ENCODE results near the gene NSL1. TPM values are rescaled to one million over a fixed set of nuclear protein-coding genes. Genes with fewer than 3 reads are reported as not detected.

Gene NSL1
- total RNA-seq, 1 experiment from 2014 or later: 36.4 TPM

DNA sequence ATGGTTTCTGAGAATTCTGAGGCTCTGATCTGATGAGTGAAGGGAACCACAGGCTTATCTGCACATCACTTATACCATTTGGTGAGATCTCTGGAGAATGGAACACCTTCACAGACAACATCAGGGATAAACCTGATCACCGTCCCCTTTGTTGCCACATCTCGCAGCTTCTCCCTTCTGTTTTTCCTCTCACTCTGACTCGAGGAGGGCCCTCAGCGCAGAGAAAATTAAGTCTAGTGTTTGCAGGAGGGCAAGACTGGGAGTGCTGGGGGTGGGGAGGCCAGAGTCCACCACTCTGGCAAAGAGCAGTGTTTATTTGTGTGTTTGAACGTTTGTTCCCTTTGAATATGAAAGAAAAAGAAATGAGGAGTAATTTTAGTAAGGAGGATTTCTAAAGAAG lies 63.0 kb downstream of the NSL1 start:
- RAD21 ChIA-PET (ENCODE audit: low non-redundant PET in 1 of 2, low total read pairs in 2 of 2, uncharacterized antibody in 2 of 2, unreplicated experiment in 2 of 2): no interaction called here
- Histone ChIP-seq H3K27ac (ENCODE audit: low read depth, low read length) (no peak overlapping the region), H3K27me3 (ENCODE audit: insufficient read depth, low read length) (no peaks in the 10 kb centered on the region), H3K4me2 (ENCODE audit: low read length) (no peak overlapping the region), H2AFZ (ENCODE audit: low read depth, low read length, poor library complexity, severe bottlenecking) (no peak overlapping the region), H3K9ac (ENCODE audit: low read length) (no peak overlapping the region), H3K4me3 (replicated peaks in 1 of 2; ENCODE audit: low read depth in 1 of 2, low read length in 2 of 2) (no peak overlapping the region), H3K9me3 (ENCODE audit: control insufficient read depth in 1 of 2, insufficient read depth in 1 of 2, low read depth in 1 of 2, low read length in 2 of 2) (no peaks in the 10 kb centered on the region), H4K20me1 (ENCODE audit: insufficient read depth) (no peaks in the 10 kb centered on the region), H3K79me2 (ENCODE audit: insufficient read depth, low read length) (no peaks in the 10 kb centered on the region), H3K9me2 (ENCODE audit: insufficient read depth) (no peaks in the 10 kb centered on the region), H3K36me3 (ENCODE audit: control insufficient read depth in 1 of 2, insufficient read depth in 2 of 2, low read length in 2 of 2) (no peaks in the 10 kb centered on the region), H3K4me1 (ENCODE audit: control insufficient read depth in 1 of 2, insufficient read depth in 2 of 2, low read length in 2 of 2) (no peaks in the 10 kb centered on the region)
- intact Hi-C loops (cut with micrococcal nuclease): no loop called here
- CTCF ChIA-PET: interaction anchor here (2.1 kb wide), 1 partner anchor 21 kb away, joined by 9 read pairs; no protein-coding TSS in a partner anchor
- BruUV-seq (replicated peaks): no TSS peak
- ATAC-seq (no peak), DNase-seq (ENCODE audit: low read depth, low spot score) (no peak)
- TF ChIP-seq SP1 (IDR thresholded peaks at IDR 0.05; ENCODE audit: low read depth) (no peak), SIN3A (IDR thresholded peaks at IDR 0.05; ENCODE audit: low read depth) (no peak), POLR2A (IDR thresholded peaks at IDR 0.05; ENCODE audit: borderline replicate concordance, extremely low read depth, insufficient read depth, insufficient read length) (no peak), EGR1 (IDR thresholded peaks at IDR 0.05; ENCODE audit: low read depth) (no peak), FOSL1 (IDR thresholded peaks at IDR 0.05; ENCODE audit: low read depth) (no peak), EZH2phosphoT487 (IDR thresholded peaks at IDR 0.05; ENCODE audit: borderline replicate concordance) (no peak), EZH2 (IDR thresholded peaks at IDR 0.05) (no peak), YY1 (IDR thresholded peaks at IDR 0.05; ENCODE audit: extremely low read depth, insufficient replicate concordance, low read depth, low read length) (no peak)
- TF ChIP-seq, protein P1, sequence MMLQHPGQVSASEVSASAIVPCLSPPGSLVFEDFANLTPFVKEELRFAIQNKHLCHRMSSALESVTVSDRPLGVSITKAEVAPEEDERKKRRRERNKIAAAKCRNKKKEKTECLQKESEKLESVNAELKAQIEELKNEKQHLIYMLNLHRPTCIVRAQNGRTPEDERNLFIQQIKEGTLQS (IDR thresholded peaks at IDR 0.05): no peak
- TF ChIP-seq, protein P2, sequence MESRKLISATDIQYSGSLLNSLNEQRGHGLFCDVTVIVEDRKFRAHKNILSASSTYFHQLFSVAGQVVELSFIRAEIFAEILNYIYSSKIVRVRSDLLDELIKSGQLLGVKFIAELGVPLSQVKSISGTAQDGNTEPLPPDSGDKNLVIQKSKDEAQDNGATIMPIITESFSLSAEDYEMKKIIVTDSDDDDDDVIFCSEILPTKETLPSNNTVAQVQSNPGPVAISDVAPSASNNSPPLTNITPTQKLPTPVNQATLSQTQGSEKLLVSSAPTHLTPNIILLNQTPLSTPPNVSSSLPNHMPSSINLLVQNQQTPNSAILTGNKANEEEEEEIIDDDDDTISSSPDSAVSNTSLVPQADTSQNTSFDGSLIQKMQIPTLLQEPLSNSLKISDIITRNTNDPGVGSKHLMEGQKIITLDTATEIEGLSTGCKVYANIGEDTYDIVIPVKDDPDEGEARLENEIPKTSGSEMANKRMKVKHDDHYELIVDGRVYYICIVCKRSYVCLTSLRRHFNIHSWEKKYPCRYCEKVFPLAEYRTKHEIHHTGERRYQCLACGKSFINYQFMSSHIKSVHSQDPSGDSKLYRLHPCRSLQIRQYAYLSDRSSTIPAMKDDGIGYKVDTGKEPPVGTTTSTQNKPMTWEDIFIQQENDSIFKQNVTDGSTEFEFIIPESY (IDR thresholded peaks at IDR 0.05; ENCODE audit: extremely low read depth, insufficient replicate concordance, low read length): no peak
- TF ChIP-seq, protein P3, sequence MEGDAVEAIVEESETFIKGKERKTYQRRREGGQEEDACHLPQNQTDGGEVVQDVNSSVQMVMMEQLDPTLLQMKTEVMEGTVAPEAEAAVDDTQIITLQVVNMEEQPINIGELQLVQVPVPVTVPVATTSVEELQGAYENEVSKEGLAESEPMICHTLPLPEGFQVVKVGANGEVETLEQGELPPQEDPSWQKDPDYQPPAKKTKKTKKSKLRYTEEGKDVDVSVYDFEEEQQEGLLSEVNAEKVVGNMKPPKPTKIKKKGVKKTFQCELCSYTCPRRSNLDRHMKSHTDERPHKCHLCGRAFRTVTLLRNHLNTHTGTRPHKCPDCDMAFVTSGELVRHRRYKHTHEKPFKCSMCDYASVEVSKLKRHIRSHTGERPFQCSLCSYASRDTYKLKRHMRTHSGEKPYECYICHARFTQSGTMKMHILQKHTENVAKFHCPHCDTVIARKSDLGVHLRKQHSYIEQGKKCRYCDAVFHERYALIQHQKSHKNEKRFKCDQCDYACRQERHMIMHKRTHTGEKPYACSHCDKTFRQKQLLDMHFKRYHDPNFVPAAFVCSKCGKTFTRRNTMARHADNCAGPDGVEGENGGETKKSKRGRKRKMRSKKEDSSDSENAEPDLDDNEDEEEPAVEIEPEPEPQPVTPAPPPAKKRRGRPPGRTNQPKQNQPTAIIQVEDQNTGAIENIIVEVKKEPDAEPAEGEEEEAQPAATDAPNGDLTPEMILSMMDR (IDR thresholded peaks at IDR 0.05 in 2 of 3, conservative IDR thresholded peaks at IDR 0.05 in 1 of 3; ENCODE audit: borderline replicate concordance in 1 of 3, insufficient read depth in 1 of 3, low read depth in 2 of 3, low read length in 2 of 3): no peak
- POLR2A ChIA-PET: no interaction called here
